Karpas-422 (cell line): ENCODE data around the gene NBPF20. TPM values are rescaled to one million over a fixed set of nuclear protein-coding genes. Genes with fewer than 3 reads are reported as not detected.
"Not testable (repeated sequence)": the region's sequence is repeated elsewhere in the genome, so short reads cannot be mapped to it uniquely, and the experiment has no call there.

Experiments used
- DNase-seq: peaks from one replicate; pipeline ENCODE4 v3.0.0-alpha.2; 2015
- H2AFZ ChIP-seq: fragments of 200-600 bp; sonication (generic); 2 replicates; pipeline ENCODE4 v1.6.1; 2014; ENCODE audit warnings: antibody characterized with exemption, low read length, mixed read lengths
- H3K27ac ChIP-seq: fragments of 200-600 bp; sonication (generic); 2 replicates; pipeline ENCODE4 v1.5.1; 2014; ENCODE audit warnings: mild to moderate bottlenecking, low read length, moderate library complexity
- H3K27me3 ChIP-seq: fragments of 200-600 bp; sonication (generic); 2 replicates; pipeline ENCODE4 v1.6.1; 2014; ENCODE audit warnings: low read length, mixed read lengths
- H3K36me3 ChIP-seq: fragments of 200-600 bp; sonication (generic); 2 replicates; pipeline ENCODE4 v1.6.1; 2014; ENCODE audit warnings: low read length, mixed read lengths; ENCODE audit not compliant: insufficient read depth
- H3K4me1 ChIP-seq: fragments of 200-600 bp; sonication (generic); 2 replicates; pipeline ENCODE4 v1.6.1; 2014; ENCODE audit warnings: mild to moderate bottlenecking, low read length, mixed read lengths
- H3K4me2 ChIP-seq: fragments of 200-600 bp; sonication (generic); 2 replicates; pipeline ENCODE4 v1.6.1; 2014; ENCODE audit warnings: low read length, low read depth, mild to moderate bottlenecking; ENCODE audit not compliant: poor library complexity, severe bottlenecking
- H3K4me3 ChIP-seq: fragments of 200-600 bp; sonication (generic); 2 replicates; pipeline ENCODE4 v1.5.1; 2014; ENCODE audit warnings: mild to moderate bottlenecking, antibody characterized with exemption, low read length, mixed read lengths
- H3K79me2 ChIP-seq: fragments of 200-600 bp; sonication (generic); 2 replicates; pipeline ENCODE4 v1.6.1; 2014; ENCODE audit warnings: mild to moderate bottlenecking, low read length, mixed read lengths
- H3K9ac ChIP-seq: fragments of 200-600 bp; sonication (generic); 2 replicates; pipeline ENCODE4 v1.6.0; 2014; ENCODE audit warnings: low read length
- H3K9me2 ChIP-seq: fragments of 200-600 bp; sonication (generic), shearing (Covaris generic); replicated peaks from 2 replicates; pipeline ENCODE4 v1.6.0; 2014; ENCODE audit warnings: mild to moderate bottlenecking, low read length, moderate library complexity; ENCODE audit not compliant: insufficient read depth
- H3K9me3 ChIP-seq: fragments of 300-700, 200-600 bp; sonication (generic); 2 replicates; pipeline ENCODE4 v1.6.1; 2014; ENCODE audit warnings: low read length, mixed read lengths
- H4K20me1 ChIP-seq: fragments of 200-600 bp; sonication (generic); 2 replicates; pipeline ENCODE4 v1.6.1; 2014; ENCODE audit warnings: mild to moderate bottlenecking, antibody characterized with exemption, low read length, low read depth; ENCODE audit not compliant: insufficient read depth
- total RNA-seq: library from RNA; depleted of rRNA; stranded (reverse); fragments of >200 nt; shearing (Covaris generic); gene quantifications from 2 replicates; pipeline ENCODE4 v1.2.3, GENCODE V29; 2014; ENCODE audit warnings: low replicate concordance

Gene NBPF20
- total RNA-seq, 1 experiment from 2014 or later: 12.2 TPM

GRCh38 chr1:145442340-145442739 is 16.9 kb upstream of the NBPF20 start:
- not testable (repeated sequence) for H3K27ac ChIP-seq, H3K9me3 ChIP-seq, H3K9me2 ChIP-seq, H2AFZ ChIP-seq, H4K20me1 ChIP-seq, H3K4me1 ChIP-seq, H3K4me2 ChIP-seq, H3K27me3 ChIP-seq, H3K9ac ChIP-seq, H3K4me3 ChIP-seq, H3K79me2 ChIP-seq, H3K36me3 ChIP-seq, DNase-seq

GRCh38 chr1:145431363-145432256 is 6.2 kb upstream of the NBPF20 start:
- H3K9me3 ChIP-seq, H3K27ac ChIP-seq, DNase-seq, H2AFZ ChIP-seq, H3K4me2 ChIP-seq, H3K9ac ChIP-seq, H3K9me2 ChIP-seq, H3K4me3 ChIP-seq, H3K79me2 ChIP-seq, H3K36me3 ChIP-seq, H3K27me3 ChIP-seq, H4K20me1 ChIP-seq, H3K4me1 ChIP-seq: not testable (repeated sequence)

GRCh38 chr1:145430830-145431229 is 5.4 kb upstream of the NBPF20 start:
- H3K79me2 ChIP-seq, H3K9ac ChIP-seq, H3K9me3 ChIP-seq, H3K27me3 ChIP-seq, H3K4me2 ChIP-seq, H3K27ac ChIP-seq, H3K4me3 ChIP-seq, H3K4me1 ChIP-seq, H2AFZ ChIP-seq, H3K9me2 ChIP-seq, DNase-seq, H3K36me3 ChIP-seq, H4K20me1 ChIP-seq: not testable (repeated sequence)

GRCh38 chr1:145429329-145429728 is 3.9 kb upstream of the NBPF20 start:
- not testable (repeated sequence) for H3K9ac ChIP-seq, H3K79me2 ChIP-seq, H3K4me3 ChIP-seq, H3K9me2 ChIP-seq, H3K9me3 ChIP-seq, H2AFZ ChIP-seq, H3K4me1 ChIP-seq, H3K4me2 ChIP-seq, H3K27ac ChIP-seq, H3K27me3 ChIP-seq, H3K36me3 ChIP-seq, H4K20me1 ChIP-seq, DNase-seq

GRCh38 chr1:145424612-145425435 is 579 bp downstream of the NBPF20 start:
- peak overlapping the region; percentile 75 for H3K9ac ChIP-seq
- not testable (repeated sequence) for H4K20me1 ChIP-seq, H3K36me3 ChIP-seq, H3K9me2 ChIP-seq, H3K27me3 ChIP-seq, H3K9me3 ChIP-seq, H3K4me1 ChIP-seq, H3K27ac ChIP-seq, H3K79me2 ChIP-seq
- peak overlapping the region; percentile 96 for H2AFZ ChIP-seq
- H3K4me2 ChIP-seq: peak overlapping the region; percentile 73
- DNase-seq: peak; percentile 70
- peak overlapping the region; percentile 82 for H3K4me3 ChIP-seq

- not testable (repeated sequence) for H3K9ac ChIP-seq, DNase-seq, H3K36me3 ChIP-seq, H3K4me2 ChIP-seq, H3K4me1 ChIP-seq, H3K27me3 ChIP-seq, H4K20me1 ChIP-seq, H3K27ac ChIP-seq, H2AFZ ChIP-seq, H3K9me3 ChIP-seq, H3K79me2 ChIP-seq, H3K4me3 ChIP-seq, H3K9me2 ChIP-seq
These were observed 10.3 kb downstream of the NBPF20 start for GRCh38 chr1:145415149-145415548.

GRCh38 chr1:145407266-145407665 is 18.1 kb downstream of the NBPF20 start:
- H3K36me3 ChIP-seq, H3K9me3 ChIP-seq, H3K27me3 ChIP-seq, H3K9ac ChIP-seq, H3K4me2 ChIP-seq, H4K20me1 ChIP-seq, DNase-seq, H3K79me2 ChIP-seq, H3K9me2 ChIP-seq, H3K4me1 ChIP-seq, H2AFZ ChIP-seq, H3K27ac ChIP-seq, H3K4me3 ChIP-seq: not testable (repeated sequence)

GRCh38 chr1:145404949-145405348 is 20.5 kb downstream of the NBPF20 start:
- H3K9me2 ChIP-seq, H3K4me2 ChIP-seq, H3K79me2 ChIP-seq: not testable (repeated sequence)

More at GRCh38 chr1:145404949-145405348, 20.5 kb downstream of the NBPF20 start:
- H3K4me3 ChIP-seq, DNase-seq, H3K4me1 ChIP-seq, H3K9me3 ChIP-seq, H4K20me1 ChIP-seq, H3K27me3 ChIP-seq, H2AFZ ChIP-seq, H3K27ac ChIP-seq, H3K9ac ChIP-seq, H3K36me3 ChIP-seq: not testable (repeated sequence)
